ENCODE data around the gene MPG.
A peak's percentile ranks its signal among the peaks of the same experiment; 100 is the strongest.
"Not testable (repeated sequence)": the region's sequence is repeated elsewhere in the genome, so short reads cannot be mapped to it uniquely, and the experiment has no call there.

Gene MPG

GRCh38 chr16:106623-107324 lies 28.7 kb downstream of the MPG start:
- DNase-seq, result peak in 39 of 56 donors; percentile 11 to 78 (median 42)

GRCh38 chr16:112153-112840 lies 34.3 kb downstream of the MPG start:
- no peak for DNase-seq

- DNase-seq, result no peak
These were observed 36.3 kb downstream of the MPG start for GRCh38 chr16:114327-114726.

GRCh38 chr16:116015-116414 lies 38.0 kb downstream of the MPG start:
- no peak for DNase-seq

- DNase-seq, result peak in 12 of 56 donors; percentile 3 to 42 (median 30)
These were observed 39.6 kb downstream of the MPG start for GRCh38 chr16:117379-118365.

GRCh38 chr16:118857-119256 lies 40.8 kb downstream of the MPG start:
- no peak for DNase-seq

- DNase-seq, result no peak
These were observed 41.3 kb downstream of the MPG start for GRCh38 chr16:119295-119694.

GRCh38 chr16:119835-120491 lies 41.9 kb downstream of the MPG start:
- no peak for DNase-seq

GRCh38 chr16:120756-121155 lies 42.7 kb downstream of the MPG start:
- DNase-seq, result no peak

- no peak for DNase-seq
These were observed 44.3 kb downstream of the MPG start for GRCh38 chr16:122361-122760.

- DNase-seq, result not testable (repeated sequence)
These were observed 45.7 kb downstream of the MPG start for GRCh38 chr16:123558-124350.

- no peak for DNase-seq
These were observed 47.0 kb downstream of the MPG start for GRCh38 chr16:125011-125410.

GRCh38 chr16:129075-129474 lies 51.0 kb downstream of the MPG start:
- DNase-seq, result no peak

GRCh38 chr16:130533-131173 lies 52.6 kb downstream of the MPG start:
- DNase-seq, result no peak

- no peak for DNase-seq
These were observed 54.1 kb downstream of the MPG start for GRCh38 chr16:132120-132519.

- DNase-seq, result no peak
These were observed 55.7 kb downstream of the MPG start for GRCh38 chr16:133716-134115.
